HepG2 (cell line): ENCODE data around the gene GRM1.

Experiments used
- EED ChIP-seq: sonication (generic); formaldehyde crosslinking; IDR thresholded peaks from 2 replicates; pipeline ENCODE4 v1.5.0; 2020; ENCODE audit warnings: mild to moderate bottlenecking, missing genetic modification reagents
- HDAC2 ChIP-seq: sonication (generic); formaldehyde crosslinking; IDR thresholded peaks from 2 replicates; pipeline ENCODE4 v1.4.0; 2020; ENCODE audit warnings: missing genetic modification reagents
- JUND ChIP-seq: sonication (generic); formaldehyde crosslinking; IDR thresholded peaks from 2 replicates; pipeline ENCODE4 v1.8.0; 2022; ENCODE audit warnings: mild to moderate bottlenecking, missing genetic modification reagents
- MED1 ChIP-seq: sonication (generic); formaldehyde crosslinking; IDR thresholded peaks from 2 replicates; pipeline ENCODE4 v1.4.0; 2020; ENCODE audit warnings: missing genetic modification reagents
- NBN ChIP-seq: fragments of 450-650 bp; conservative IDR thresholded peaks from 2 replicates; pipeline ENCODE4 v1.6.1; 2017
- PHB2 ChIP-seq: fragments of 450-650 bp; IDR thresholded peaks from 2 replicates; pipeline ENCODE4 v1.6.1; 2018; ENCODE audit not compliant: partially characterized antibody
- PHF5A ChIP-seq: IDR thresholded peaks from one replicate; pipeline ENCODE4 v1.6.1; 2018; ENCODE audit warnings: low read depth, missing genetic modification reagents; ENCODE audit not compliant: unreplicated experiment
- POLR2A ChIP-seq, 2 experiments: IDR thresholded peaks; 2 replicates each; pipeline ENCODE4 v1.6.1; 2011; ENCODE audit warnings: low read depth in 2 of 2, low read length in 2 of 2, mild to moderate bottlenecking in 1 of 2, moderate library complexity in 1 of 2; ENCODE audit not compliant: insufficient read depth in 1 of 2
- POLR2AphosphoS5 ChIP-seq: IDR thresholded peaks from 2 replicates; pipeline ENCODE4 v1.6.1; 2012; ENCODE audit warnings: low read depth, low read length
- SRF ChIP-seq: IDR thresholded peaks from 2 replicates; pipeline ENCODE4 v1.6.1; 2011; ENCODE audit warnings: mild to moderate bottlenecking, low read depth, low read length, moderate library complexity
- ZNF496 ChIP-seq: sonication (generic); formaldehyde crosslinking; IDR thresholded peaks from 2 replicates; pipeline ENCODE4 v1.8.1; 2023; ENCODE audit warnings: mild to moderate bottlenecking, moderate library complexity, missing genetic modification reagents; ENCODE audit not compliant: insufficient replicate concordance
- ZNF746 ChIP-seq: sonication (generic); formaldehyde crosslinking; IDR thresholded peaks from 2 replicates; pipeline ENCODE4 v1.8.0; 2022; ENCODE audit warnings: mild to moderate bottlenecking, missing genetic modification reagents
- TF ChIP-seq, protein P1 (sequence below): sonication (generic); formaldehyde crosslinking; IDR thresholded peaks from 2 replicates; pipeline ENCODE4 v1.5.0; 2020; ENCODE audit warnings: mild to moderate bottlenecking, missing genetic modification reagents, moderate library complexity
- TF ChIP-seq, protein P2 (sequence below): sonication (generic); formaldehyde crosslinking; IDR thresholded peaks from 2 replicates; pipeline ENCODE4 v1.5.1; 2020; ENCODE audit warnings: mild to moderate bottlenecking, missing genetic modification reagents, moderate library complexity

DNA sequence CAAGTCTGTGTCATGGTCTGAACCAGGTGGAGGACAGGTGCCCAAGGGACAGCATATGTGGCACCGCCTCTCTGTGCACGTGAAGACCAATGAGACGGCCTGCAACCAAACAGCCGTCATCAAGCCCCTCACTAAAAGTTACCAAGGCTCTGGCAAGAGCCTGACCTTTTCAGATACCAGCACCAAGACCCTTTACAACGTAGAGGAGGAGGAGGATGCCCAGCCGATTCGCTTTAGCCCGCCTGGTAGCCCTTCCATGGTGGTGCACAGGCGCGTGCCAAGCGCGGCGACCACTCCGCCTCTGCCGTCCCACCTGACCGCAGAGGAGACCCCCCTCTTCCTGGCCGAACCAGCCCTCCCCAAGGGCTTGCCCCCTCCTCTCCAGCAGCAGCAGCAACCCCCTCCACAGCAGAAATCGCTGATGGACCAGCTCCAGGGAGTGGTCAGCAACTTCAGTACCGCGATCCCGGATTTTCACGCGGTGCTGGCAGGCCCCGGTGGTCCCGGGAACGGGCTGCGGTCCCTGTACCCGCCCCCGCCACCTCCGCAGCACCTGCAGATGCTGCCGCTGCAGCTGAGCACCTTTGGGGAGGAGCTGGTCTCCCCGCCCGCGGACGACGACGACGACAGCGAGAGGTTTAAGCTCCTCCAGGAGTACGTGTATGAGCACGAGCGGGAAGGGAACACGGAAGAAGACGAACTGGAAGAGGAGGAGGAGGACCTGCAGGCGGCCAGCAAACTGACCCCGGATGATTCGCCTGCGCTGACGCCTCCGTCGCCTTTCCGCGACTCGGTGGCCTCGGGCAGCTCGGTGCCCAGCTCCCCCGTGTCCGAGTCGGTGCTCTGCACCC is 405.2 kb downstream of the GRM1 start:
- TF ChIP-seq PHF5A (CRISPR knock-in tag) (no peak), POLR2A (IDR thresholded peaks at IDR 0.05; ENCODE audit: insufficient read depth in 1 of 2, low read depth in 2 of 2, low read length in 2 of 2) (no peak), MED1 (CRISPR knock-in tag) (no peak), SRF (no peak), POLR2AphosphoS5 (no peak), EED (no peak), ZNF496 (no peak), HDAC2 (no peak), ZNF746 (no peak), JUND (CRISPR knock-in tag) (no peak), PHB2 (no peak), NBN (no peak)
- TF ChIP-seq, protein P1, sequence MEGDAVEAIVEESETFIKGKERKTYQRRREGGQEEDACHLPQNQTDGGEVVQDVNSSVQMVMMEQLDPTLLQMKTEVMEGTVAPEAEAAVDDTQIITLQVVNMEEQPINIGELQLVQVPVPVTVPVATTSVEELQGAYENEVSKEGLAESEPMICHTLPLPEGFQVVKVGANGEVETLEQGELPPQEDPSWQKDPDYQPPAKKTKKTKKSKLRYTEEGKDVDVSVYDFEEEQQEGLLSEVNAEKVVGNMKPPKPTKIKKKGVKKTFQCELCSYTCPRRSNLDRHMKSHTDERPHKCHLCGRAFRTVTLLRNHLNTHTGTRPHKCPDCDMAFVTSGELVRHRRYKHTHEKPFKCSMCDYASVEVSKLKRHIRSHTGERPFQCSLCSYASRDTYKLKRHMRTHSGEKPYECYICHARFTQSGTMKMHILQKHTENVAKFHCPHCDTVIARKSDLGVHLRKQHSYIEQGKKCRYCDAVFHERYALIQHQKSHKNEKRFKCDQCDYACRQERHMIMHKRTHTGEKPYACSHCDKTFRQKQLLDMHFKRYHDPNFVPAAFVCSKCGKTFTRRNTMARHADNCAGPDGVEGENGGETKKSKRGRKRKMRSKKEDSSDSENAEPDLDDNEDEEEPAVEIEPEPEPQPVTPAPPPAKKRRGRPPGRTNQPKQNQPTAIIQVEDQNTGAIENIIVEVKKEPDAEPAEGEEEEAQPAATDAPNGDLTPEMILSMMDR (CRISPR knock-in tag) = no peak
- TF ChIP-seq, protein P2, sequence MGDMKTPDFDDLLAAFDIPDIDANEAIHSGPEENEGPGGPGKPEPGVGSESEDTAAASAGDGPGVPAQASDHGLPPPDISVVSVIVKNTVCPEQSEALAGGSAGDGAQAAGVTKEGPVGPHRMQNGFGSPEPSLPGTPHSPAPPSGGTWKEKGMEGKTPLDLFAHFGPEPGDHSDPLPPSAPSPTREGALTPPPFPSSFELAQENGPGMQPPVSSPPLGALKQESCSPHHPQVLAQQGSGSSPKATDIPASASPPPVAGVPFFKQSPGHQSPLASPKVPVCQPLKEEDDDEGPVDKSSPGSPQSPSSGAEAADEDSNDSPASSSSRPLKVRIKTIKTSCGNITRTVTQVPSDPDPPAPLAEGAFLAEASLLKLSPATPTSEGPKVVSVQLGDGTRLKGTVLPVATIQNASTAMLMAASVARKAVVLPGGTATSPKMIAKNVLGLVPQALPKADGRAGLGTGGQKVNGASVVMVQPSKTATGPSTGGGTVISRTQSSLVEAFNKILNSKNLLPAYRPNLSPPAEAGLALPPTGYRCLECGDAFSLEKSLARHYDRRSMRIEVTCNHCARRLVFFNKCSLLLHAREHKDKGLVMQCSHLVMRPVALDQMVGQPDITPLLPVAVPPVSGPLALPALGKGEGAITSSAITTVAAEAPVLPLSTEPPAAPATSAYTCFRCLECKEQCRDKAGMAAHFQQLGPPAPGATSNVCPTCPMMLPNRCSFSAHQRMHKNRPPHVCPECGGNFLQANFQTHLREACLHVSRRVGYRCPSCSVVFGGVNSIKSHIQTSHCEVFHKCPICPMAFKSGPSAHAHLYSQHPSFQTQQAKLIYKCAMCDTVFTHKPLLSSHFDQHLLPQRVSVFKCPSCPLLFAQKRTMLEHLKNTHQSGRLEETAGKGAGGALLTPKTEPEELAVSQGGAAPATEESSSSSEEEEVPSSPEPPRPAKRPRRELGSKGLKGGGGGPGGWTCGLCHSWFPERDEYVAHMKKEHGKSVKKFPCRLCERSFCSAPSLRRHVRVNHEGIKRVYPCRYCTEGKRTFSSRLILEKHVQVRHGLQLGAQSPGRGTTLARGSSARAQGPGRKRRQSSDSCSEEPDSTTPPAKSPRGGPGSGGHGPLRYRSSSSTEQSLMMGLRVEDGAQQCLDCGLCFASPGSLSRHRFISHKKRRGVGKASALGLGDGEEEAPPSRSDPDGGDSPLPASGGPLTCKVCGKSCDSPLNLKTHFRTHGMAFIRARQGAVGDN (CRISPR knock-in tag) = no peak
